Measurements from ENCODE around the gene BRD9. TPM values are rescaled to one million over a fixed set of nuclear protein-coding genes. Genes with fewer than 3 reads are reported as not detected.

BRD9 gene
- polyA plus RNA-seq, 1 donor (not counting 4 experiments of a cell fraction or from before 2014, with no cell fraction given), result 10.1 TPM

GRCh38 chr5:921456-922435 lies 29.1 kb upstream of the BRD9 start:
- Histone ChIP-seq H3K9ac (ENCODE audit: control insufficient read depth, extremely low read depth, insufficient read depth, low read length) (no peak overlapping the region), H3K9me3 (ENCODE audit: control insufficient read depth, low read depth, low read length) (no peaks in the 10 kb centered on the region), H2AFZ (ENCODE audit: control insufficient read depth, low read length) (no peak overlapping the region), H4K20me1 (ENCODE audit: control insufficient read depth, extremely low read depth, insufficient read depth, low read length) (no peaks in the 10 kb centered on the region), H3K4me3 (ENCODE audit: control insufficient read depth in 2 of 3, extremely low read depth in 1 of 3, insufficient read depth in 2 of 3, low read depth in 1 of 3, low read length in 3 of 3) (no peak overlapping the region), H3K4me1 (ENCODE audit: control insufficient read depth, extremely low read depth, insufficient read depth, low read length) (no peaks in the 10 kb centered on the region), H3K79me2 (ENCODE audit: control insufficient read depth, insufficient read depth, low read length) (no peaks in the 10 kb centered on the region), H3K27ac (ENCODE audit: control insufficient read depth, insufficient read depth, low read length) (no peak overlapping the region), H3K4me2 (ENCODE audit: control insufficient read depth, extremely low read depth, insufficient read depth, low read depth, low read length) (no peak overlapping the region), H3K27me3 (ENCODE audit: control insufficient read depth, extremely low read depth, insufficient read depth, low read length) (peaks cover 9% of the 10 kb centered on the region), H3K36me3 (ENCODE audit: control insufficient read depth in 2 of 2, extremely low read depth in 1 of 2, insufficient read depth in 2 of 2, low read length in 2 of 2) (peaks cover 0 to 5% of the 10 kb centered on the region in 2 experiments), H3K9me1 (ENCODE audit: control insufficient read depth, extremely low read depth, insufficient read depth, low read length) (no peaks in the 10 kb centered on the region)
- dilution Hi-C loops (cut with MboI; ENCODE audit: extremely low pct_ligation_motif_present, low sequenced_read_pairs), result no loop called here
- DNase-seq (ENCODE audit: low read depth, low spot score) (no peak), FAIRE-seq (no peak)
- no peak for TF ChIP-seq CTCF (optimal IDR thresholded peaks at IDR 0.05 in 1 of 3, IDR thresholded peaks at IDR 0.05 in 1 of 3, conservative IDR thresholded peaks at IDR 0.05 in 1 of 3; ENCODE audit: extremely low read depth in 1 of 3, insufficient read depth in 2 of 3, low read length in 3 of 3)

- TF ChIP-seq EZH2 (IDR thresholded peaks at IDR 0.05; ENCODE audit: low read length) (no peak), CTCF (optimal IDR thresholded peaks at IDR 0.05 in 1 of 3, IDR thresholded peaks at IDR 0.05 in 1 of 3, conservative IDR thresholded peaks at IDR 0.05 in 1 of 3; ENCODE audit: extremely low read depth in 1 of 3, insufficient read depth in 2 of 3, low read length in 3 of 3) (no peak)
- H3K9me1 ChIP-seq (ENCODE audit: control insufficient read depth, extremely low read depth, insufficient read depth, low read length), result no peaks in the 10 kb centered on the region
- no peaks in the 10 kb centered on the region for H3K4me1 ChIP-seq (ENCODE audit: control insufficient read depth, extremely low read depth, insufficient read depth, low read length)
- FAIRE-seq, result no peak
- no peaks in the 10 kb centered on the region for H3K27me3 ChIP-seq (ENCODE audit: control insufficient read depth, extremely low read depth, insufficient read depth, low read length)
- H4K20me1 ChIP-seq (ENCODE audit: control insufficient read depth, extremely low read depth, insufficient read depth, low read length), result no peaks in the 10 kb centered on the region
- no peak overlapping the region for H3K4me3 ChIP-seq (ENCODE audit: control insufficient read depth in 2 of 3, extremely low read depth in 1 of 3, insufficient read depth in 2 of 3, low read depth in 1 of 3, low read length in 3 of 3)
- no peak for DNase-seq (ENCODE audit: low read depth, low spot score)
- no peaks in the 10 kb centered on the region for H3K9me3 ChIP-seq (ENCODE audit: control insufficient read depth, low read depth, low read length)
- dilution Hi-C loops (cut with MboI; ENCODE audit: extremely low pct_ligation_motif_present, low sequenced_read_pairs), result no loop called here
- no peak overlapping the region for H2AFZ ChIP-seq (ENCODE audit: control insufficient read depth, low read length)
- no peak overlapping the region for H3K27ac ChIP-seq (ENCODE audit: control insufficient read depth, insufficient read depth, low read length)
- H3K9ac ChIP-seq (ENCODE audit: control insufficient read depth, extremely low read depth, insufficient read depth, low read length), result no peak overlapping the region
- H3K4me2 ChIP-seq (ENCODE audit: control insufficient read depth, extremely low read depth, insufficient read depth, low read depth, low read length), result no peak overlapping the region
- H3K36me3 ChIP-seq (ENCODE audit: control insufficient read depth in 2 of 2, extremely low read depth in 1 of 2, insufficient read depth in 2 of 2, low read length in 2 of 2), result peaks cover 0 to 14% of the 10 kb centered on the region in 2 experiments
- H3K79me2 ChIP-seq (ENCODE audit: control insufficient read depth, insufficient read depth, low read length), result no peaks in the 10 kb centered on the region
Measured at GRCh38 chr5:920321-920720, 27.7 kb upstream of the BRD9 start.
